HG03066 (cell line): ENCODE measurements around the gene MAGEH1.
A peak's percentile ranks its signal among the peaks of the same experiment; 100 is the strongest.

Experiments used
- ATAC-seq: cut with Tn5 transposase; IDR thresholded peaks from one replicate; pipeline ENCODE4 v1.9.1; 2021; ENCODE audit warnings: low read depth; ENCODE audit not compliant: unreplicated experiment

The MAGEH1 gene

GRCh38 chrX:55489314-55490009 lies 37.5 kb downstream of the MAGEH1 start, which contains the start of gene USP51:
USP51 (minus strand) TSS chrX:55489848; CDS start chrX:55488939, 909 bp downstream.
- peak; percentile 51 for ATAC-seq

GRCh38 chrX:55490121-55490520 lies 38.2 kb downstream of the MAGEH1 start:
- no peak for ATAC-seq

- no peak for ATAC-seq
Observed at GRCh38 chrX:55490974-55491373, 39.0 kb downstream of the MAGEH1 start.
